GM12892 (cell line): ENCODE data around the gene TGFB2.

Source experiments
- POLR2A ChIP-seq: IDR thresholded peaks from 2 replicates; pipeline ENCODE4 v1.6.1; 2011; ENCODE audit warnings: low read depth, low read length, control low read depth
- POLR2AphosphoS5 ChIP-seq: IDR thresholded peaks from 2 replicates; pipeline ENCODE4 v1.6.1; 2011; ENCODE audit warnings: low read depth, low read length, control low read depth
- TAF1 ChIP-seq: IDR thresholded peaks from 2 replicates; pipeline ENCODE4 v1.6.1; 2011; ENCODE audit warnings: low read depth, mild to moderate bottlenecking, control low read depth, low read length, borderline replicate concordance

GRCh38 chr1:218412171-218412570 lies 67.0 kb downstream of the TGFB2 start:
- TF ChIP-seq POLR2AphosphoS5 (no peak), POLR2A (no peak), TAF1 (no peak)
